ENCODE results near the gene GAMT.
A peak's percentile ranks its signal among the peaks of the same experiment; 100 is the strongest.

GAMT gene

DNA sequence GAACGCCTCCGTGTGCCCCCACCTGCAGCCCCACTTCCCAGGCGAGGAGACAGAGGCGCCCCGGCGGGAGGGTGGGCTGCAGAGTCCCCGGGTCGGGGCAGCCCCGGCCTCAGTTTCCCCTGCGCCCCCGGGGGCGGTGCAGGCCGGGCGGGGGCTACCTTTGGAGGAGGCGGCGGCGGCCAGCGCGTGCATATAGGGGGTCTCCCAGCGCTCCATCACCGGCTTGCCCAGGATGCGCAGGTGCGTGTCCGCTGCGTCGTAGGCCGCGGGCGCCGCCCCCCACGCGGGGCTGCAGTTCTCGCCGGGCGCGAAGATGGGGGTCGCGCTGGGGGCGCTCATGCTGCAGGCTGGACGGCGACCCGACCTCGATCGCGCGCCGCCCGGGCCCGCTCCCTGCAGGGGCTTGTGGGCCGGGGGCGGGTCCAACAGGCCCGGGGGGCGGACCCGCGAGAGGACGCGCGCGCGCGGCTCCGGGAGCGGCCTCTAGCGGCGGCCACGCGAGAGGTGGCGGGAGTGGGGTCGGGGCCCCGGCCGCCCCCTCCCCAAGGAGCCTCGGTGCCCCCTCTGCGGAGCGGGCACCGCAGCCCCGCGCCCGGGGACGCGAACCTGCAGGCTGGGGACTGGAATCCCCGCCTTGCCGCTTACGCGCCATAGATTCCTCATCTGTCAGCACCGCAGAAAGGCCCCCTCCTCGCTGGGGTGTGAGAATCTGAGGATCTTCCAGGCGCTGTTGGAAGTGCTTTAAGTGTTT, at the start of gene GAMT:
Gene GAMT (minus strand): TSS at position 405 of the 751 bp plus-strand sequence. CDS start 66 bp downstream, at position 339.
- DNase-seq: peak; percentile 55

DNA sequence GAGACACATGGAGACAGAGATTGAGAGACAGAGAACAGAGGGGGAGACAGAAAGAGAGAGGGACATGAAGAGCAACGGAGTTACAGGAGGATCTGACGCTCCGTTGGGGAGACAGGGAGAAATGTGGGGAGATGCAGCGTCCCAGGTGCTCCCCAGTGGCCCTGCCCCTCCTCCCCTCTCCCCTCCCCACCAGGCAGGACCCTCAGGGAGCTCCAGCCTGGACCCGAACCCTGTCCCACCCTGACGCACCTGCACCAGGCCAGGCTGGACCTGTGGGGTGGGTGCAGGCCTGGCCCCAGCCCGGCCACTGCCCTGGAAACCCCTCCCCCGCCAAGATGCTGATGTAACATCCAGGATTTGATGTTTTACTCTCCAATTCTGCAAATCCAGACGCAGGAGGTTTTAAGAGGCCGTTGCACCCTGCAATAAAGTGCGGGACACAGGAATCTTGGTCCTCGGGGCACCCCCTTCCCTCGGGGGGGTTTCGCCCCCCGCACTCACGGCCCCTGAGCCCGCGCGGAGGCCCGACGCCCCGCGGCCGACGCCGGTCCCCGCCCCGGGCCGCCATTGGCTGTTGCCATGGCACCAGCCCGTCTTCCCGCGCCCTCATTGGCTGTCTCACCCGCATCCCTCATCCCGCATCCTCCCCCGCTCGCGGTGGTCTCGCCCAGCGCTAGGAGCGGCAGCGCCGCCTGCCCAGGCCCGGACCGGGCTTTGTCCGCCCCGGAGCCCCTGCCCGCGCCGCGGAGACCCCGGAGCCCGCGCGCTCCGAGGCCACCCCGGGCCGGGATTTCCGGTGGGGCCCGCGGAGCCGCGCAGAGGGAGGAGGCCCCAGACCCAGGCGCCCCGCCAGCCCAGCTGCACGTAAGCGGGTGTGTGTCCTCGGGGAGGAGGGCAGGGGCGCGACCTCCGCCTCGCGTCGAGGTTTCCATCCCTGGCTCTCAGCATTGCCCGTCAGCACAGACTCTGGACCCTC, 48.4 kb upstream of the GAMT start, which contains the start of gene APC2:
Gene APC2 (plus strand): TSS at position 655 of the 976 bp plus-strand sequence. CDS start 2,881 bp downstream, outside the sequence.
- peak; percentile 39 for DNase-seq

DNA sequence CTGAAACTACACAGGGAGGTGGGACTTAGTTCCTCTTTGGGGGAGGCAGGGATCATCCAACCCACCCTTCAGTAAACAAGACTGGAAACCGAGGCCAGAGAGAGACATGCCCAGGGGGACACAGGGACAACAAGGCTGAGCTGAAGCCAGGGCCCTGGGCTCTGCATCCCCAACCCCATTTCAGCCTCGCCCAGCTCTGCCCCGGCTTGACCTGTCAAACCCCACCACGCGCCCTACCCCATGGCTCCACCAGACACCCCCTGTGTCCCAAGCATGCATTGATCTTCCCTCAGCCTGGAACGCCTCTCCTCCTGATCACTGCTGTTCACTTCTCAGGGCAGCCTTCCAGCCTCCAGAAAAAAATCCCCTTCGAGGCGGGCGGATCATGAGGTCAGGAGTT, 46.6 kb upstream of the GAMT start:
- DNase-seq: no peak

DNA sequence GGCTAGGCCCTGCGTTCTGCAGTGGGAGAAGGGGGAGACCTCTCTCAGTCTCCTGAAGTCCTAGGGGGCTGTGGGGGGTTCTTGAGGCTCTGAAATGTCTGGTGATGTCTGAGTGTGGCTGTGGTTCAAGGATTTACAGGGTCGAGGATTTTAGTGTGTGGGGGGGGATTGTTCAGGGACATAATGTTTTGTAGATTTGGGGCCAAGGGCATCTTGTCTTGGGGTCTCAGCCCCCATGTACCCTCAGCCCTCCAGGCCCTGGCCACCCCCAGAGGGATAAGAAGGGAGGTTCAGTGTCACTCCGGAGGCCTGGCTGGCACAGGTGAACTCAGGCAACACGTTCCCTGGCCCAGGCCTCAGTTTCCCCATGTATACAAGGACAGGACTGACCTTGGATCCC, 46.2 kb upstream of the GAMT start:
- DNase-seq: no peak

DNA sequence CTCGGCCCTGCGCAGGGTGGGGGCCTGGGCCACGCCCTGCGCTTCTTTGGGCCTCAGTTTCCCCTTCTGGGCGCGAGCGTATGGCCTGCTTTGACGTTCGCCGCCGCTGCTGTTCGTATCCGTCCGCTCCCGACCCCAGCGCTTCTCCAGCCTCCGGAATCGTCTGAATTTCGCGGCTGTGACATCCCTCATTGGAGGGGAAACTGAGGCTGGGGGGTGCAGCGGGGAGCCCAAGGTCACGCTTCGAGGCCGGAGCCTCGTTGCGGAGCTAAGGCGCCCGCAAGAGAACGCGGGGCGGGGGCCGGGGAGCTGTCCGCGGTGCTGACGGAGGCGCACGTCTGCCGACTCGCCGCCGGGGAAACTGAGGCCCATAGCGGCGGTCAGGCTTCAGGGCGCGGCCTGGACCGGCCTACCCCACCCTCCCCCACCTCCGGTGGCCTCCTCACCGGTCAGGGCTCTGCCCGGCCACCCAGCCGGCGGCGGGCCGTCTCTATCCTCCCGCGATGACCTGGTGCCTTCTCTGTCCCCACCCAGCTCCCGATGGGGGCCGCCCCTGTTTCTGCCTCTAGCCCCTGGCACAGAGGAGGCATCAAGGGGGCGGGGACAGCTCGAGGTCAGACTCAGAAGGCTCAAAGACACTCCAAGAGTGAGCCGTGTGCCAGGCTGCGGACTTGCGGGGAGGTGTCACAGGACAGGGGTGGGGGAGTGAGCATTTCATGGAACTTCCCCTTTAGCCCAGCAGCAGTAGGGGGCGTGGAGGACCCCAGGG, 45.6 kb upstream of the GAMT start:
- no peak for DNase-seq

DNA sequence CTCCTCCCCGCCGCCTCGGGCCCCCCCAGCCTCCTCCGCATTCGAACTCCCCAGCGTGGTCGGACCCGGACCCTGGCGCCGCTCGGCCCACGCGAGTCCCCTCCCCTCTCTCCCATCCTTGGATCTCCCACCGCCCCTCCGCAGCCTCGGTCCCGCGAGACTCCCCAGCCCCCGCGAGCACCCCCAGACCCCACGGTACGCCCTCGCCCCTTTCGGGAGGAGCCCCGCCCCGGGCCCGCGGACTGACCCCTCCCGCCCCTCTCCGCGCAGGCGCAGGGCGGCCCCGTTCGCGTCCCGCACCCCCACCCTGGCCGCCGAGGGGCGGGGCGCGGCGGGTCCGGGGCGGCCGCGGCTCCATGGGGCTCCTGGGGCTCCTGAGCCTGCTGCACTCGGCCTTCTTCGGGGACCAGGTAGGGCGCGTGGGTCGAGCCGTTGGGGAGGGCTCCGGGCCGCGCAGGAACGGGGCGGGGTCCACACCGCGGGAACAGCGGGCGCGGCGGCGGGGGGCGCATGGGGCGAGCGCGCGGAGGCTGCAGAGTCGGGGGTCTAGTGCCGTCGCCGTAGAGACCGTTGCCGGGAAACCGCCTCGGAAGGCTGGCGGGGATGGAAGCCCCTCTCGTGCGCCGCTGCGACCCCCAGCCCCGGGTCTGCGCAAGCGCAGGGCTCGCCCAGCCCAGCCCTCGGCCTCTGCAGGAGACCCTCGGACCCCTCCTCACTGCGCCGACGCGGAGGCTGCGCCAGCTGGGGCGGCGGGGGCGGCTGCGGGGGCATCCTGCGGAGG, 44.8 kb upstream of the GAMT start:
- no peak for DNase-seq

DNA sequence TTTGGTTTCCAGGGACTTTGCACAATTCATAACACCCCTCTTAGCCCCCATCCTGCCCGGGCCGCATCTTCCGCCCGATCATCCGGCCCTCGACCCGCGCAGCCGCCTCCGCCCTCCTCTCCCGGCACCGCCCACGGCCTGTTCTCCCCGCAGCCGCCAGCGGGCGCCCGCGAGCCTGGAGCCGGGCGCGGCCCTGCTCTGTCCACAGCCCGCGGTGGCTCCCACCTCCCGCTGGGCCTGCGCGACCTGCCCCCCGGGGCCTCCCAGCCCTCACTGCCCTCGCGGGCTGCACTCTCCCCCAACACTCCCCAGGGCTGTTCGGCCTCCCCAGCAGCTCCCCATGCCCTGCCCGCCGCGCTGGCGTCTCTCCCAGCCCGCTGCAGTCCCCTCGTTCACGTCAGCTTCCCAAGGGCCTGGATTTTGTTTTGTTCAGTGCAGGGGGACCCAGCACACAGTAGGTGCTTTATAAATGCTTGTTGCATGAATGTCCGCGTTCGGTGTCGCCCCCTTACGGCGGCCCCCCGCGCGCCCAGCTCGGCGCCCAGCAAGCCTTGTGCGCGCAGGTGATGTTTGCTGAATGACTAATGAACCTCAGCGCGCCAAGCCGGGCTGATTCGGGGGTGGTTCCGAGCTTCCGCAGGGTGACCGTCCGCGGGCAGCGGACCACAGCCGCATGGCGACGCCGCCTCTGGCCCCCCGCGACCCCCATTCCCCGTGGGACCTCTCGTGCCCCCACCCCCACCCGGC, 44.0 kb upstream of the GAMT start:
- DNase-seq: peak; percentile 65

DNA sequence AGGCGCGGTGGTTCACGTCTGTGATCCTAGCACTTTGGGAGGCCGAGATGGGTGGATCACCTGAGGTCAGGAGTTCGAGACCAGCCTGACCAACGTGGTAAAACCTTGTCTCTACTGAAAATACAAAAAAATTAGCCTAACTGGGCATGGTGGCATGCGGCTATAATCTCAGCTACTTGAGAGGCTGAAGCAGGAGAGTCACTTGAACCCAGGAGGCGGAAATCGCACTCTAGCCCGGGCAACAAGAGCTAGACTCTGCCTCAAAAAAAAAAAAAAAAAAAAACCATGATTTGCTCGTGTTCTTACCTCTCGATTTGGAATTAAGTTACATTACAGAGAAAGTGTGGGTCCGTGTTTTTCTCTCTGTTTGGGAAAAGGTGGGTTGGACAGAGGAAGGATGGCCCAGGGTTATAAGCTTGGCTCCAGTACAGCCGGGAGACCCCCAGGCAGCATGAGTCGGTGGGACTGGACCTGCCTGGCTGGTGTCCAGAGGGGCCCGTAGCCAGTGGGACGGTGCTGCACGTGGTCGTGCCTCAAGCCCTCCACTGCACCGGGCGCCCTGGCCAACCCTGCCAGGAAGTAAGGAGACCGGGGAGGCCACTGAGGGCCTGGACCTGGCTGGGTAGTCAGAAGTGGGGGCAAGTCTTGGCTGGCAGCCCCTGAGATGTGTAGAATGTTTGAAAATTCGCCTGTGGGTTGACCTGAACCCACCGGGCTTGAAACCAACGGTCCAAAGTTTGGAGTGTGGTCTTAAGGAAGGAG, 40.5 kb upstream of the GAMT start:
- DNase-seq: no peak

DNA sequence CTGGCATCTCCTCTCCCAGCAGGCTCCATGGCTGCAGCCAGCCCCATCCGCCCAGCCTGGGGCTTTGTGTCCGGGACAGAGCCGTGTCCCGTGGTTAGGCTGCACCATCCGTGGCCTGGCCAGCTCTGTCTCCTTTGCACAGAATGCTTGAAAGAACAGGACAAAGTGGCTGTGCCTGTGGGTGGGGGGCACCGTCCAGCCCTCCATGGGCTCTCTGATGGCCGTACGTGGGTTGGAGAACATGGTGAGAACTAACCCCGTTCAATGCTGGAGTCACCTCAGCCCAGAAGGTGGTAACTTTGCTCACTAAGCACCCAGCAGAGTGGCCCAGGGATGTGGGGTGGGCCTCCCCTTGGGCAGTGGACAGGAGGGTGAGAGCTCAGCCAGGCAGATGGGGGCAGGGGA, 39.7 kb upstream of the GAMT start:
- no peak for DNase-seq

DNA sequence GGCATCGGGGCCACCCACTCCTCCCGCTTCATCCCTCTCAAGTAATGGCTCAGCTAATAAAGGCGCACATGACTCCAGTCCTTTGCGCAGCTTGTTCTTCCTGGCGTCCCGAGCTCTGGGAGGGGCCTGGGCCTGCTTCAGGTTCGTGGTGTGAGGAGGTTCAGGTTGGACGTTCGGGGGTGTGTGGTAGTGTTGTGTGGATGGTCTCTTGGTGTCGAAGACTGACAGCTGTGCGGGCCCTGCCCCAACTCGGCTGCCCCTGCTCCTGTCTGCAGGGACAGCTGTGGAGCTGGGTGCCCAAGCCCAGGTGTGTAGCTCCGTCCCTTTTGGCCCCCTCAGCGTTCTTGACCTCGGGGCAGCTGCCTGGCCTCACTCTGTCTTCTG, 39.1 kb upstream of the GAMT start:
- no peak for DNase-seq

DNA sequence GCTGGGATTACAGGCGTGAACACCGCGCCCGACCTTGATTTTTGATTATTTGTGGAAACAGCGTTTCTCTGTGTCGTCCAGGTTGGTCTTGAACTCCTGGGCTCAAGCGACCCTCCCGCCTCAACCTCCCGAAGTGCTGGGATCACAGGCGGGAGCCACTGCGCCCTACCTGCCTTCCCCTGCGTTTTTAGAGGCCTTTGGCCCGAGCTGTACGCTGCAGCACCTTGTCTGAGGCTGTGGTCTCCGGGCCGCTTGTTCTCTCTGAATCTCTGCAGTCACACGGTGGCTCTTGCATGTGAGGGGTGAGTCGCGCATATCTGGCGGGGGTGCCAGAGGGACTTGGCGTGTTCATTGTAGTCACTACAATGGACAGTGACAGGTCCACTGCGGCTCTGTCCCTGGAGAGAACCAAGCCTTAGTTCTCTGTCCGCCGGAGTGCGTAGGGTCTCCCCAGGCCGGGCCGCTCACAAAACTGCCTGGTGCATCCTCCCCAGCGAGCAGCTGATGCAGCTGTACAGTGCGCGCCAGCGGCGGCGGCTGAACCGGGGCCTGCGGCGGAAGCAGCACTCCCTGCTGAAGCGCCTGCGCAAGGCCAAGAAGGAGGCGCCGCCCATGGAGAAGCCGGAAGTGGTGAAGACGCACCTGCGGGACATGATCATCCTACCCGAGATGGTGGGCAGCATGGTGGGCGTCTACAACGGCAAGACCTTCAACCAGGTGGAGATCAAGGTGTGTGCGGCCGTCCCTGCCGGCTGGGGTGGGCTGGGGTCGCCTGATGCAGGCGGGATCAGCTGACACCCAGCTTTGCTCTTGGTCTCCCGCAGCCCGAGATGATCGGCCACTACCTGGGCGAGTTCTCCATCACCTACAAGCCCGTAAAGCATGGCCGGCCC, 38.4 kb upstream of the GAMT start:
- DNase-seq: peak; percentile 50

DNA sequence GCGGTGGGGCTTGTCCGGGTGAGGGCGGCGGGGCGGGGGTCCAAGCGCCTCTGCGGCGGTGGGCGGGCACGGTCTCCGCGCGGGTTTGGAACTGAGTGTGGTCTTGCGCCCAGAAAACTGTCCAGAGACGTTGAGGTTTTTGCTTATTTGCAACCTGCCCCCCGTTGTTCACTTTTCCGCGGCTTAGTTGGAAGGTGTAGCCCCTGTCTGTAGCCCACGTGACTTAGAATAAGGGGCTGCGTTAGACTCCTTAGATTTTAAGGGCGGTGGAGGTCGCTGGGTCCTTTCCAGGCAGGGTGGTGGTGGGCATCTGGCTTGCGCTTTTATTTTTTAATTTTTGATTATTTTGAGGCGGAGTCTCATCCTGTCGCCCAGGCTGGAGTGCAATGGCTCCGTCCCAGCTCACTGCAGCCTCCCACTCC, 37.6 kb upstream of the GAMT start:
- no peak for DNase-seq

DNA sequence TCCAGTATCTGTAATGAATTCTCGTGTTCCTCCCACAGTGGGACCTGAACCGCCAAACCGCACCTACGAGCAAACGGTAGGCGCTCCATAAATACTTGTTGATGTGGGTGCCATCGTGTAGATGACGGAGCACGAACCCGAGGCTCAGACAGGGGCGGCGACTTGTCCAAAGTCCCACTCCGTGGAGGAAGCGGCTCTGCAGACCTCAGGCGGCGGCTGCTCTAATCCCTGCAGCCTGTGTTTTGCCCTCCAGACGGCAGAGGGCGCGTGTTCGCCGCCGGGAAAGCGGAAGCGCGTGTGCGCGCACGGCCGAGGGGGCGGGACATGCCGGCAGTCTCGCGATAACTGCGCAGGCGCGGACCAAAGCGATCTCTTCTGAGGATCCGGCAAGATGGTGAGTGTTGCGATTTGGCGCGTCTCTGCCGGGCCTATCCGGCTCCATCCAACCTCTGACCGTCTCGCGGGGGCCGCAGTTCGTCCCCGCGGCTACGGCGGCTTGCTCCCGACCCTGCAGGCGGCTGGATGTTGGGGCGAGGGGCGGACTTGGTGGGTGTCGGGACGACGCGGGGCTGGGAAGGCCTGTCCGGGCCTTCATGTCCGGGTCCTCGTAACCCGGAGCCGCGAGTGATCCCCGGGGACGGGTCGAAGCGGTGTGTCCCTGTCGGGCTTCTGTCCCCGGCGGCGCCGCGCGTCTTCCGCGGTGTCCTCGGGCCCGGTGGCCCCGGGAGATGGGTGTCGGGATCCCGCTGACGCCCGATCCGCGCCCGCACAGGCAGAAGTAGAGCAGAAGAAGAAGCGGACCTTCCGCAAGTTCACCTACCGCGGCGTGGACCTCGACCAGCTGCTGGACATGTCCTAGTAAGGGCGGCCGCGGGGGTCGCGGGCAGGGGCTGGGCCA, 36.9 kb upstream of the GAMT start, which contains the start of gene RPS15:
Gene RPS15 (plus strand): TSS at position 362 of the 898 bp plus-strand sequence. CDS start 30 bp downstream, at position 392.
- peak; percentile 92 for DNase-seq

DNA sequence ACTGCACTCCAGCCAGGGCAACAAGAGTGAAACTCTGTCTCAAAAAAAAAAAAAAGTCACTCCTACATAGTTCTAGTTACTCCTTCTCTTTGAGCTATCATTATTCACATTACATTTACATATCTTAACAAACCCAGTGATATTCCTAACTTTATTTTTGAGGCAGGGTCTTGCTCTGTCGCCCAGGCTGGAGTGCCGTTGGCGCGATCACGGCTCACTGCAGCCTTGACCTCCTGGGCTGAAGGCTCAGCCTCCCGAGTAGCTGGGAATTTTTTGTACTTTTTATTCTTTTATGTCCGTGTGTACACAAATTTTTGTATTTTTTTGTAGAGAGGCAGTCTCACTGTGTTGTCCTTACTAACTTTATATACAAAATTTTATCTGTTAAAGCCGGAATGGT, 36.3 kb upstream of the GAMT start:
- DNase-seq: no peak

DNA sequence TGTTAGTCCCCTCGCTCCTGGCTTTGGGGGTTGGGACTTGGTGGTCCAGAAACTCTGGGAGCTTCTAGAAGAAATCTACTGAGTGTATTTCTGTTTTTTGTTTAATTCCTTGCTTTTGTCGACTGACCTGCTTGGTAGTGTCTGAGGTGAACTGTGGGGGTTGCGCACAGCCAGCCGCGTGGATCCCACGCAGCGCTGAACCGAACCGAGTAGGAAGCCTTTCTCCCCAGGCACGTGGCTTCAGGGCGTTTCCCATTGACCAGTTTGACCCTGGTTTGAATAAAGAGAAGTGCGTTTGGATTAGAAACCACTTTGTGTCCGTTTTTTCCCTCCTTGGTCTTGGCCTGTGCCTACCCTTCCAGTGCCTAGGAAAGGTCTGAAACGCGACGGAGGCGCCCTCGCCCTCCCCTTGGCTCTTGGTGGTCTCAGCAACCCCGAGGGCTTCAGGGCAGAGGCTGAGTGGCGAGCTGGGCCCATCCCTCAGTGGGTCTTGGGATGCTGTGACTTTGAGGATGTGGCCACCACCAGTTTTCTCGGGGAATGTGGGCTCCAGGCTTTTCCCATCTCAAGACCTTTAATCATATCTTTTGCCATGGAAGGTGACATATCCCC, 34.1 kb upstream of the GAMT start:
- no peak for DNase-seq

DNA sequence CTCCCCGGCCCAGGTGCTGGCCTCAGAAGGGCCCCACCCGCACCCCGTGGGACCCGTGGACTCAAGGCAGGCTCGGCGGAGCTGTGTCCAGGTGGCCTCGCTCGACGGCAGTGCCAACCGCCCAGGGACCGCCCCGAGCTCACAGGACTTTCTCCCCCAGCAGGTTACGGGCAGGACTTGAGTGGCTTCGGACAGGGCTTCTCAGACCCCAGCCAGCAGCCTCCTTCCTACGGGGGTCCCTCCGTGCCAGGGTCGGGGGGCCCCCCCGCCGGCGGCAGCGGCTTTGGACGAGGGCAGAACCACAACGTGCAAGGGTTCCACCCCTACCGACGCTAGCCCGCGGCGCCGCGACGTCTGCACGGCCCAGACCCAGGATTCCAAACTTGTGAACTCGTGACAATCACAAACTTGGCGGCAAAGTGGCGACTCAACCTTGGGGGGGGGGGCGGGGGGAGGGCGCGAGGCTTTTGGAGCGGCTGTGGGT, 33.3 kb upstream of the GAMT start:
- DNase-seq: no peak

DNA sequence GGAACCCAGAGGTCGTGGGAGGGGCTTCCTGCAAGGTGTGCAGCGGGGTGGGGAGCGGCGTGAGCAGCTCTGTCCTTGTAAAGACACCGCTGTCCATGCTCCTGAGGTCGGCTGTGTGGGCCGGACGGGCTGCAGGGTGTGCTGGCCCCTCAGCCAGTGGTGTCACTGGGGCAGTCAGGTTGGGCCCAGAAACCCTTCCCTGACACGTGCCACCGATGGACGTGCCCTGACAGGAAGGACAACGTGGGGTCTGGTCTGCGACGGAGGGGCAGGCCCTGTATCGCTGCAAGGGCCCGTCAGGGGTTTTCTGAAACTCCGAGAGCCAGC, 32.7 kb upstream of the GAMT start:
- no peak for DNase-seq
